Osteoblast (primary cell): ENCODE results near the gene DCAF6. TPM values are rescaled to one million over a fixed set of nuclear protein-coding genes. Genes with fewer than 3 reads are reported as not detected.

Source experiments
- DNase-seq: peaks from one replicate; pipeline ENCODE4 v3.0.0; 2011; ENCODE audit warnings: low spot score, mixed read lengths; ENCODE audit not compliant: insufficient read length; ENCODE audit errors: missing footprints
- H2AFZ ChIP-seq: 2 replicates; pipeline ENCODE4 v1.6.0; 2011; ENCODE audit warnings: mild to moderate bottlenecking, low read length
- H3K27ac ChIP-seq: 2 replicates; pipeline ENCODE4 v1.5.1; 2011; ENCODE audit warnings: mild to moderate bottlenecking, low read depth, low read length, moderate library complexity
- H3K27me3 ChIP-seq: 2 replicates; pipeline ENCODE4 v1.6.0; 2012; ENCODE audit warnings: mild to moderate bottlenecking, control low read depth, inconsistent platforms, low read length, moderate library complexity; ENCODE audit not compliant: insufficient read depth
- H3K36me3 ChIP-seq: 2 replicates; pipeline ENCODE4 v1.5.1; 2011; ENCODE audit warnings: mild to moderate bottlenecking, low read length, control low read depth, moderate library complexity; ENCODE audit not compliant: insufficient read depth
- H3K4me1 ChIP-seq: 2 replicates; pipeline ENCODE4 v1.5.1; 2011; ENCODE audit warnings: mild to moderate bottlenecking, low read length, control low read depth, moderate library complexity; ENCODE audit not compliant: insufficient read depth
- H3K4me2 ChIP-seq: 2 replicates; pipeline ENCODE4 v1.6.0; 2011; ENCODE audit warnings: mild to moderate bottlenecking, low read length; ENCODE audit not compliant: insufficient read depth
- H3K4me3 ChIP-seq: fragments of 200-600 bp; sonication (generic); 3 replicates; pipeline ENCODE4 v1.5.1; 2012; ENCODE audit warnings: mild to moderate bottlenecking, low read length, inconsistent platforms; ENCODE audit not compliant: insufficient read depth
- H3K79me2 ChIP-seq: 2 replicates; pipeline ENCODE4 v1.6.0; 2012; ENCODE audit warnings: mild to moderate bottlenecking, low read length, control low read depth, inconsistent platforms; ENCODE audit not compliant: insufficient read depth
- H3K9me3 ChIP-seq: 2 replicates; pipeline ENCODE4 v1.5.1; 2011; ENCODE audit warnings: low read depth, low read length, control low read depth
- H4K20me1 ChIP-seq: 2 replicates; pipeline ENCODE4 v1.6.0; 2012; ENCODE audit warnings: mild to moderate bottlenecking, low read length, control low read depth; ENCODE audit not compliant: insufficient read depth
- total RNA-seq: library from RNA; depleted of rRNA; stranded (reverse); fragments of >200 nt; gene quantifications from 2 replicates; pipeline ENCODE4 v1.2.3, GENCODE V29; 2012
- TF ChIP-seq, protein P1 (sequence below): IDR thresholded peaks from 2 replicates; pipeline ENCODE4 v1.5.1; 2011; ENCODE audit warnings: mild to moderate bottlenecking, low read depth, low read length, moderate library complexity; ENCODE audit errors: extremely low read depth

DCAF6 gene
- total RNA-seq, 1 donor: 91.6 TPM

DNA sequence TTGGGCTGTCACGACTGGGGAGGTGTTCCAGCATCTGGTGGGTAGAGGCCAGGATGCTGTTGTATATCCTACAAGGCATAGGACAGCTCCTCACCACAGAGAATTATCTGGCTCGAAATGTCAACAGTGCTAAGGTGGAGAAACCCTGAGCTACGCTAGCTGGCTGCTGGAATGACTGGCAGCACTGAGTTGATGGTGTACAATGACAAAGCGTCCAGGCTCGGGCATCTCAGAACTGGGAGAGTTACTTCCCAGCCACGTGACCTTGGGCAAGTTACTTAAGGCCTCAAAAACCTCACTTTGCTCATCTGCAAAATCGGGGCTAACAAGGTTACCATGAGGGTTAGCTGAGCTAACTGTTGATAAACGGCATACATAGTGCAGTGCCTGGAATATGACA lies 164.9 kb downstream of the DCAF6 start:
- no peaks in the 10 kb centered on the region for H3K4me1 ChIP-seq
- H3K9me3 ChIP-seq: no peaks in the 10 kb centered on the region
- no peak overlapping the region for H3K4me3 ChIP-seq
- TF ChIP-seq, protein P1, sequence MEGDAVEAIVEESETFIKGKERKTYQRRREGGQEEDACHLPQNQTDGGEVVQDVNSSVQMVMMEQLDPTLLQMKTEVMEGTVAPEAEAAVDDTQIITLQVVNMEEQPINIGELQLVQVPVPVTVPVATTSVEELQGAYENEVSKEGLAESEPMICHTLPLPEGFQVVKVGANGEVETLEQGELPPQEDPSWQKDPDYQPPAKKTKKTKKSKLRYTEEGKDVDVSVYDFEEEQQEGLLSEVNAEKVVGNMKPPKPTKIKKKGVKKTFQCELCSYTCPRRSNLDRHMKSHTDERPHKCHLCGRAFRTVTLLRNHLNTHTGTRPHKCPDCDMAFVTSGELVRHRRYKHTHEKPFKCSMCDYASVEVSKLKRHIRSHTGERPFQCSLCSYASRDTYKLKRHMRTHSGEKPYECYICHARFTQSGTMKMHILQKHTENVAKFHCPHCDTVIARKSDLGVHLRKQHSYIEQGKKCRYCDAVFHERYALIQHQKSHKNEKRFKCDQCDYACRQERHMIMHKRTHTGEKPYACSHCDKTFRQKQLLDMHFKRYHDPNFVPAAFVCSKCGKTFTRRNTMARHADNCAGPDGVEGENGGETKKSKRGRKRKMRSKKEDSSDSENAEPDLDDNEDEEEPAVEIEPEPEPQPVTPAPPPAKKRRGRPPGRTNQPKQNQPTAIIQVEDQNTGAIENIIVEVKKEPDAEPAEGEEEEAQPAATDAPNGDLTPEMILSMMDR: no peak
- no peaks in the 10 kb centered on the region for H3K79me2 ChIP-seq
- H3K27me3 ChIP-seq: no peaks in the 10 kb centered on the region
- no peaks in the 10 kb centered on the region for H4K20me1 ChIP-seq
- no peak overlapping the region for H3K4me2 ChIP-seq
- peaks cover 7% of the 10 kb centered on the region for H3K36me3 ChIP-seq
- H2AFZ ChIP-seq: no peak overlapping the region
- no peak for DNase-seq
- H3K27ac ChIP-seq: no peak overlapping the region

GRCh38 chr1:168102487-168102886 lies 166.0 kb downstream of the DCAF6 start:
- Histone ChIP-seq H3K36me3 (peaks cover 7% of the 10 kb centered on the region), H3K27me3 (no peaks in the 10 kb centered on the region), H3K9me3 (no peaks in the 10 kb centered on the region), H3K4me3 (no peak overlapping the region), H3K4me1 (no peaks in the 10 kb centered on the region), H3K4me2 (no peak overlapping the region), H2AFZ (no peak overlapping the region), H4K20me1 (no peaks in the 10 kb centered on the region), H3K27ac (no peak overlapping the region), H3K79me2 (no peaks in the 10 kb centered on the region)
- DNase-seq: no peak
- TF ChIP-seq, protein P1: no peak

GRCh38 chr1:168104535-168104934 lies 168.1 kb downstream of the DCAF6 start:
- Histone ChIP-seq H3K36me3 (peaks cover 7% of the 10 kb centered on the region), H3K27ac (no peak overlapping the region), H3K4me3 (no peak overlapping the region), H3K4me2 (no peak overlapping the region), H3K27me3 (no peaks in the 10 kb centered on the region), H2AFZ (no peak overlapping the region), H3K79me2 (no peaks in the 10 kb centered on the region), H3K4me1 (no peaks in the 10 kb centered on the region), H4K20me1 (no peaks in the 10 kb centered on the region), H3K9me3 (no peaks in the 10 kb centered on the region)
- TF ChIP-seq, protein P1: no peak
- no peak for DNase-seq

DNA sequence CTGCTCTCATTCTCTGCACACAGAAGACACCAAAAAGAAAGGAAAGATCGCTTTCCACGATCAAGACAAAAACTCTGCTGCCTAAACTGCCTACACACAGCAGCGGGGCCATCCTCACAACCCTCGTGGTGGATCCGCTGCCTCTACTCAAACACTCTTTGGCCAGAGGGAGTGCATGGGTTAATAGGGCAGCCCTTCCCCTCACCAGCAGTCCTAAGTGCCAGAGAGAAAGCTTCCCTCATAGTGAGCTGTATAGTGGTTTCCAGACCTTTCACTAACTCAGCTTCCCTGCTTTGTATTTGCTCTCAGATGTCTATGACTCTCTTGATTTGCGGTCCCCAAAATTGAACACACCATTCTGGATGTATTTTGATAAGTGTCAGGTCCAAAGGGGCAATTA lies 169.4 kb downstream of the DCAF6 start:
- Histone ChIP-seq H4K20me1 (no peaks in the 10 kb centered on the region), H3K36me3 (peaks cover 7% of the 10 kb centered on the region), H3K4me1 (no peaks in the 10 kb centered on the region), H3K79me2 (no peaks in the 10 kb centered on the region), H2AFZ (no peak overlapping the region), H3K4me3 (no peak overlapping the region), H3K27me3 (no peaks in the 10 kb centered on the region), H3K4me2 (no peak overlapping the region), H3K9me3 (no peaks in the 10 kb centered on the region), H3K27ac (no peak overlapping the region)
- no peak for DNase-seq
- TF ChIP-seq, protein P1: no peak
